OCI-LY7 (cell line): ENCODE data around the gene PUDP.

ENCODE experiments used
- EZH2phosphoT487 ChIP-seq: fragments of 200-600 bp; sonication (generic); IDR thresholded peaks from 2 replicates; pipeline ENCODE4 v1.6.1; 2018; ENCODE audit warnings: low read depth, borderline replicate concordance, mild to moderate bottlenecking, mixed run types, antibody characterized with exemption, low read length, moderate library complexity, mixed read lengths
- TF ChIP-seq, protein P1 (sequence below): fragments of 200-600 bp; sonication (generic); conservative IDR thresholded peaks from 2 replicates; pipeline ENCODE4 v1.5.1; 2014; ENCODE audit warnings: mild to moderate bottlenecking, antibody characterized with exemption, low read length, moderate library complexity, mixed read lengths

DNA sequence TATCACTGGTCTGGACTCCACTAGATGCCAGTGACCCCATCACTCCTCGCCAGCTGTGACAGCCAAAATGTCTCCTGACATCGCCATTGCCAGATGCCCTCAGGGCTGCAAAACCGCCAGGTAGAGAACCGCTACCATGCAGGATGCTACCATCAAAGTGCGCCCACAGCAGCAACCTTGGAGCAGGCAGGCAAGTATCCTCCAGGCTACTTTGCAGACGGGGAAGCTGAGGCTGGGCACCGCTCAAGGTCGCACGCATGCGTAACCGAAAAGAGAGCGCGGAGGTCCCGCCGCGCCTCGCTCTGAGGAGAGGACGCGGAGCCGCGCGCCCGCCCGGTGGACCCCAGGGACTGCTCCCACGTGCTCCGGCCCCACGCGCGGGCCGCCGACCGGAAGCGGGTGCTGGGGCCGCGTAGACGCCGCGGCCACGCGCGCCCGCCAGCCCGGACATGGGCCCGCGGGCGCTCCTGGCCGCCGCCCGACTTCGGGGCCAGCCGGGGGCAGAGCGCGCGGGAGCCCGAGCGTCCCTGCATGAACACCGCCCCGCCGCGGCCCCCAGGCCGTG is 458 bp downstream of the PUDP start, which contains the start of gene STS:
- no peak for TF ChIP-seq EZH2phosphoT487
- TF ChIP-seq, protein P1, sequence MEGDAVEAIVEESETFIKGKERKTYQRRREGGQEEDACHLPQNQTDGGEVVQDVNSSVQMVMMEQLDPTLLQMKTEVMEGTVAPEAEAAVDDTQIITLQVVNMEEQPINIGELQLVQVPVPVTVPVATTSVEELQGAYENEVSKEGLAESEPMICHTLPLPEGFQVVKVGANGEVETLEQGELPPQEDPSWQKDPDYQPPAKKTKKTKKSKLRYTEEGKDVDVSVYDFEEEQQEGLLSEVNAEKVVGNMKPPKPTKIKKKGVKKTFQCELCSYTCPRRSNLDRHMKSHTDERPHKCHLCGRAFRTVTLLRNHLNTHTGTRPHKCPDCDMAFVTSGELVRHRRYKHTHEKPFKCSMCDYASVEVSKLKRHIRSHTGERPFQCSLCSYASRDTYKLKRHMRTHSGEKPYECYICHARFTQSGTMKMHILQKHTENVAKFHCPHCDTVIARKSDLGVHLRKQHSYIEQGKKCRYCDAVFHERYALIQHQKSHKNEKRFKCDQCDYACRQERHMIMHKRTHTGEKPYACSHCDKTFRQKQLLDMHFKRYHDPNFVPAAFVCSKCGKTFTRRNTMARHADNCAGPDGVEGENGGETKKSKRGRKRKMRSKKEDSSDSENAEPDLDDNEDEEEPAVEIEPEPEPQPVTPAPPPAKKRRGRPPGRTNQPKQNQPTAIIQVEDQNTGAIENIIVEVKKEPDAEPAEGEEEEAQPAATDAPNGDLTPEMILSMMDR, result no peak
